H9 (cell line): ENCODE data around the gene CYP2C18. TPM values are rescaled to one million over a fixed set of nuclear protein-coding genes. Genes with fewer than 3 reads are reported as not detected.
"Not testable (repeated sequence)": the region's sequence is repeated elsewhere in the genome, so short reads cannot be mapped to it uniquely, and the experiment has no call there.

Experiments
- DNase-seq: peaks from one replicate; pipeline ENCODE4 v3.0.0-alpha.2; 2017
- H2AFZ ChIP-seq: one replicate; pipeline ENCODE4 v1.6.1; 2013; ENCODE audit warnings: mild to moderate bottlenecking, low read length, control low read depth, moderate library complexity
- H2AK5ac ChIP-seq: 2 replicates; pipeline ENCODE4 v1.6.1; 2013; ENCODE audit warnings: low read length, control low read depth, mixed read lengths; ENCODE audit not compliant: insufficient read length
- H2BK120ac ChIP-seq: one replicate; pipeline ENCODE4 v1.6.1; 2013; ENCODE audit warnings: low read depth, mild to moderate bottlenecking, low read length, control low read depth, inconsistent platforms; ENCODE audit not compliant: poor library complexity, severe bottlenecking
- H2BK12ac ChIP-seq: 2 replicates; pipeline ENCODE4 v1.6.1; 2013; ENCODE audit warnings: low read length, control low read depth, mixed read lengths, low read depth; ENCODE audit not compliant: insufficient read length
- H2BK15ac ChIP-seq: 2 replicates; pipeline ENCODE4 v1.6.1; 2013; ENCODE audit warnings: low read depth, low read length, control low read depth
- H2BK20ac ChIP-seq: one replicate; pipeline ENCODE4 v1.6.1; 2013; ENCODE audit warnings: low read depth, mild to moderate bottlenecking, low read length, control low read depth, inconsistent platforms; ENCODE audit not compliant: poor library complexity, severe bottlenecking
- H2BK5ac ChIP-seq: 2 replicates; pipeline ENCODE4 v1.6.1; 2013; ENCODE audit warnings: low read length, control low read depth, mixed read lengths; ENCODE audit not compliant: insufficient read length
- H3K14ac ChIP-seq: 2 replicates; pipeline ENCODE4 v1.6.1; 2013; ENCODE audit warnings: low read length, control low read depth; ENCODE audit not compliant: insufficient read depth
- H3K18ac ChIP-seq: 2 replicates; pipeline ENCODE4 v1.6.1; 2013; ENCODE audit warnings: low read depth, mild to moderate bottlenecking, mixed read lengths, low read length, control low read depth; ENCODE audit not compliant: insufficient read length
- H3K23ac ChIP-seq: 2 replicates; pipeline ENCODE4 v1.6.1; 2013; ENCODE audit warnings: low read length, control low read depth, mixed read lengths, low read depth; ENCODE audit not compliant: insufficient read length
- H3K23me2 ChIP-seq: 2 replicates; pipeline ENCODE4 v1.6.1; 2013; ENCODE audit warnings: low read depth, mild to moderate bottlenecking, mixed read lengths, low read length, control low read depth; ENCODE audit not compliant: insufficient read length, poor library complexity, severe bottlenecking
- H3K27ac ChIP-seq: 2 replicates; pipeline ENCODE4 v1.5.1; 2013; ENCODE audit warnings: low read length, control low read depth, mixed read lengths, low read depth; ENCODE audit not compliant: insufficient read length
- H3K27me3 ChIP-seq: 2 replicates; pipeline ENCODE4 v1.6.1; 2013; ENCODE audit warnings: low read length, control low read depth, inconsistent platforms; ENCODE audit not compliant: insufficient read depth
- H3K4ac ChIP-seq: 2 replicates; pipeline ENCODE4 v1.6.1; 2013; ENCODE audit warnings: low read depth, mild to moderate bottlenecking, control low read depth, inconsistent platforms, low read length, moderate library complexity
- H3K4me1 ChIP-seq: 2 replicates; pipeline ENCODE4 v1.6.1; 2013; ENCODE audit warnings: low read length, control low read depth, inconsistent platforms; ENCODE audit not compliant: insufficient read depth
- H3K4me2 ChIP-seq: 2 replicates; pipeline ENCODE4 v1.6.1; 2013; ENCODE audit warnings: low read length, control low read depth, mixed read lengths; ENCODE audit not compliant: insufficient read length, insufficient read depth
- H3K56ac ChIP-seq: 2 replicates; pipeline ENCODE4 v1.6.1; 2013; ENCODE audit warnings: low read depth, mild to moderate bottlenecking, mixed read lengths, low read length, control low read depth; ENCODE audit not compliant: insufficient read length
- H3K79me1 ChIP-seq: 2 replicates; pipeline ENCODE4 v1.6.1; 2013; ENCODE audit warnings: low read depth, mild to moderate bottlenecking, moderate library complexity, low read length, control low read depth, inconsistent platforms; ENCODE audit not compliant: insufficient read depth, poor library complexity, severe bottlenecking
- H3K79me2 ChIP-seq: 2 replicates; pipeline ENCODE4 v1.6.1; 2013; ENCODE audit warnings: low read length, control low read depth, inconsistent platforms; ENCODE audit not compliant: insufficient read depth
- H3K9ac ChIP-seq: 2 replicates; pipeline ENCODE4 v1.6.1; 2013; ENCODE audit warnings: low read length, control low read depth, mixed read lengths; ENCODE audit not compliant: insufficient read length; ENCODE audit errors: extremely low read depth
- H3K9me3 ChIP-seq: one replicate; pipeline ENCODE4 v1.6.1; 2013; ENCODE audit warnings: low read depth, low read length, inconsistent platforms; ENCODE audit not compliant: control insufficient read depth
- H3T11ph ChIP-seq: one replicate; pipeline ENCODE4 v1.6.1; 2013; ENCODE audit warnings: mild to moderate bottlenecking, low read length, control low read depth, inconsistent platforms
- H4K20me1 ChIP-seq: one replicate; pipeline ENCODE4 v1.6.1; 2013; ENCODE audit not compliant: control insufficient read depth, insufficient read length, insufficient read depth
- H4K5ac ChIP-seq: 2 replicates; pipeline ENCODE4 v1.6.1; 2013; ENCODE audit warnings: low read depth, mild to moderate bottlenecking, mixed read lengths, low read length, control low read depth; ENCODE audit not compliant: insufficient read length
- H4K8ac ChIP-seq: replicated peaks from 2 replicates; pipeline ENCODE4 v1.6.1; 2013; ENCODE audit warnings: low read length, control low read depth, mixed read lengths, low read depth; ENCODE audit not compliant: insufficient read length
- H4K91ac ChIP-seq: 2 replicates; pipeline ENCODE4 v1.6.1; 2013; ENCODE audit warnings: low read depth, mild to moderate bottlenecking, moderate library complexity, mixed read lengths, low read length, control low read depth; ENCODE audit not compliant: insufficient read length
- H3K27ac Mint-ChIP-seq, 3 experiments: 2 replicates in 2 of 3; 3 replicates in 1 of 3; pipeline ENCODE4 v1.8.0; 2020 to 2021; ENCODE audit warnings: mixed read lengths in 3 of 3, mild to moderate bottlenecking in 1 of 3, moderate library complexity in 1 of 3
- H3K27me3 Mint-ChIP-seq: 2 replicates; pipeline ENCODE4 v1.8.0; 2021; ENCODE audit warnings: low read depth, mild to moderate bottlenecking, moderate library complexity, mixed read lengths
- H3K36me3 Mint-ChIP-seq, 3 experiments: 2 replicates in 2 of 3; 3 replicates in 1 of 3; pipeline ENCODE4 v1.8.0; 2020 to 2021; ENCODE audit warnings: low read depth in 3 of 3, mixed read lengths in 3 of 3; ENCODE audit not compliant: insufficient read depth in 1 of 3
- H3K4me1 Mint-ChIP-seq, 2 experiments: 2 replicates each; pipeline ENCODE4 v1.8.0; 2020; ENCODE audit warnings: mixed read lengths in 2 of 2
- H3K4me3 Mint-ChIP-seq, 2 experiments: 2 replicates in 1 of 2; 3 replicates in 1 of 2; pipeline ENCODE4 v1.8.0; 2020 to 2021; ENCODE audit warnings: mild to moderate bottlenecking in 2 of 2, mixed read lengths in 2 of 2, moderate library complexity in 1 of 2
- H3K9me3 Mint-ChIP-seq, 2 experiments: 2 replicates in 1 of 2; 3 replicates in 1 of 2; pipeline ENCODE4 v1.8.0; 2020; ENCODE audit warnings: mild to moderate bottlenecking in 2 of 2, mixed read lengths in 2 of 2, moderate library complexity in 1 of 2
- WGBS: extraction: QIAGEN DNeasy Blood & Tissue Kit; methylation state at CpG from one replicate; pipeline ENCODE4 v1.1.7; 2013; ENCODE audit warnings: missing lambda C conversion rate, low lambda C conversion rate, mixed read lengths; ENCODE audit not compliant: insufficient read length; ENCODE audit errors: extremely low coverage; 5-methylcytosine and 5-hydroxymethylcytosine counted together
- total RNA-seq: library from RNA; stranded (reverse); gene quantifications from 2 replicates; pipeline ENCODE4 v1.2.1, GENCODE V29; 2021
- TF ChIP-seq, protein P1 (sequence below): fragments of 200-600 bp; sonication (generic); conservative IDR thresholded peaks from 3 replicates; pipeline ENCODE4 v1.8.0; 2021; ENCODE audit warnings: antibody characterized with exemption, mild to moderate bottlenecking

The CYP2C18 gene
- total RNA-seq, 1 experiment from 2014 or later: 0.09 TPM

DNA sequence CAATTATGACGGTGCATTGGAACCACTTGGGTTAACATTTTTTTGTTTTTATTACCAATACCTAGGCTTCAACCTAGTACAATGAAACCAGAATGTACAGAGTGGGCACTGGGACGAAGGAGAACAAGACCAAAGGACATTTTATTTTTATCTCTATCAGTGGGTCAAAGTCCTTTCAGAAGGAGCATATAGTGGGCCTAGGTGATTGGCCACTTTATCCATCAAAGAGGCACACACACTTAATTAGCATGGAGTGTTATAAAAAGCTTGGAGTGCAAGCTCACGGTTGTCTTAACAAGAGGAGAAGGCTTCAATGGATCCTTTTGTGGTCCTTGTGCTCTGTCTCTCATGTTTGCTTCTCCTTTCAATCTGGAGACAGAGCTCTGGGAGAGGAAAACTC is 78.9 kb downstream of the CYP2C18 start, which contains the start of gene CYP2C19:
Gene CYP2C19, plus strand, starts transcription at position 289 of the 400 bp plus-strand sequence. Its CDS starts 25 bp downstream, at position 314.
- H3K27ac Mint-ChIP-seq: no peak within 1 kb of the TSS
- no peaks in the 10 kb centered on the region for H3K79me2 ChIP-seq
- no peak for DNase-seq

DNA sequence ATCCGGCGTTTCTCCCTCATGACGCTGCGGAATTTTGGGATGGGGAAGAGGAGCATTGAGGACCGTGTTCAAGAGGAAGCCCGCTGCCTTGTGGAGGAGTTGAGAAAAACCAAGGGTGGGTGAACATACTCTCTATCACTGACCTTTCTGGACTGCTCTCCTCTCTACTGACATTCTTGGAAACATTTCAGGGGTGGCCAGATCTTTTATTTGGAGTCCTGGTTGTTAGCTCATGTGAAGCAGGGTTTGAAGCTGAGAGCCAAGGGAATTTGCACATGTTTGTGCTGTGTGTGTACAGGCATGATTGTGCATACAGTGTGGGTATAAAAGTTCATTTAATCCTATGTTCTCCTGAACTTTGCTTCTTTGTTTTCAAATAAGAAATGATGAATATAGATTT is 91.9 kb downstream of the CYP2C18 start:
- not testable (repeated sequence) for H3K4me3 Mint-ChIP-seq

More for the DNA sequence above, 78.9 kb downstream of the CYP2C18 start, which contains the start of gene CYP2C19:
- H3T11ph ChIP-seq: no peak within 1 kb of the TSS
- Mint-ChIP-seq H3K27me3 (no peaks in the 10 kb centered on the region), H3K36me3 (peaks cover 0 to 2% (median 0%) of the 10 kb centered on the region in 3 experiments; a peak in 1 of 7 replicates), H3K4me3 (no peak within 1 kb of the TSS), H3K9me3 (peaks cover 0 to 6% of the 10 kb centered on the region in 2 experiments; a peak in 3 of 5 replicates), H3K4me1 (peaks cover 4 to 5% of the 10 kb centered on the region in 2 experiments; a peak in 3 of 4 replicates)
- no peak within 1 kb of the TSS for H3K9ac ChIP-seq
- H3K79me1 ChIP-seq: no peaks in the 10 kb centered on the region
- no peak within 1 kb of the TSS for H3K4ac ChIP-seq
- no peak within 1 kb of the TSS for H4K91ac ChIP-seq
- no peak within 1 kb of the TSS for H3K18ac ChIP-seq
- no peak within 1 kb of the TSS for H3K27ac ChIP-seq
- H3K23me2 ChIP-seq: no peaks in the 10 kb centered on the region
- H3K4me2 ChIP-seq: no peak within 1 kb of the TSS
- H3K27me3 ChIP-seq: no peaks in the 10 kb centered on the region
- H4K5ac ChIP-seq: no peak within 1 kb of the TSS
- H2BK120ac ChIP-seq: no peak within 1 kb of the TSS
- peaks cover 3% of the 10 kb centered on the region; the same call in 1 of the 2 replicates for H3K4me1 ChIP-seq
- no peak within 1 kb of the TSS for H4K8ac ChIP-seq
- H2AFZ ChIP-seq: no peak within 1 kb of the TSS
- H2BK12ac ChIP-seq: no peak within 1 kb of the TSS
- no peak within 1 kb of the TSS for H3K56ac ChIP-seq
- H3K23ac ChIP-seq: no peak within 1 kb of the TSS
- no peak within 1 kb of the TSS for H3K14ac ChIP-seq
- no peak within 1 kb of the TSS for H2BK15ac ChIP-seq
- H3K9me3 ChIP-seq: no peaks in the 10 kb centered on the region
- no peak within 1 kb of the TSS for H2AK5ac ChIP-seq
- H2BK5ac ChIP-seq: no peak within 1 kb of the TSS
- TF ChIP-seq, protein P1, sequence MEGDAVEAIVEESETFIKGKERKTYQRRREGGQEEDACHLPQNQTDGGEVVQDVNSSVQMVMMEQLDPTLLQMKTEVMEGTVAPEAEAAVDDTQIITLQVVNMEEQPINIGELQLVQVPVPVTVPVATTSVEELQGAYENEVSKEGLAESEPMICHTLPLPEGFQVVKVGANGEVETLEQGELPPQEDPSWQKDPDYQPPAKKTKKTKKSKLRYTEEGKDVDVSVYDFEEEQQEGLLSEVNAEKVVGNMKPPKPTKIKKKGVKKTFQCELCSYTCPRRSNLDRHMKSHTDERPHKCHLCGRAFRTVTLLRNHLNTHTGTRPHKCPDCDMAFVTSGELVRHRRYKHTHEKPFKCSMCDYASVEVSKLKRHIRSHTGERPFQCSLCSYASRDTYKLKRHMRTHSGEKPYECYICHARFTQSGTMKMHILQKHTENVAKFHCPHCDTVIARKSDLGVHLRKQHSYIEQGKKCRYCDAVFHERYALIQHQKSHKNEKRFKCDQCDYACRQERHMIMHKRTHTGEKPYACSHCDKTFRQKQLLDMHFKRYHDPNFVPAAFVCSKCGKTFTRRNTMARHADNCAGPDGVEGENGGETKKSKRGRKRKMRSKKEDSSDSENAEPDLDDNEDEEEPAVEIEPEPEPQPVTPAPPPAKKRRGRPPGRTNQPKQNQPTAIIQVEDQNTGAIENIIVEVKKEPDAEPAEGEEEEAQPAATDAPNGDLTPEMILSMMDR: no peak
- H2BK20ac ChIP-seq: no peak within 1 kb of the TSS
- H4K20me1 ChIP-seq: no peaks in the 10 kb centered on the region
- no CpG with 5 or more reads among the region's 3 CpGs for whole genome bisulfite sequencing

More for the DNA sequence above, 91.9 kb downstream of the CYP2C18 start:
- not testable (repeated sequence) for DNase-seq, H4K5ac ChIP-seq, H3K23me2 ChIP-seq, H3K23ac ChIP-seq, H3K14ac ChIP-seq, H2BK5ac ChIP-seq, H2BK15ac ChIP-seq, H4K8ac ChIP-seq, H4K91ac ChIP-seq, H3K56ac ChIP-seq, H4K20me1 ChIP-seq, H3K9me3 ChIP-seq, H2AK5ac ChIP-seq, H3K27me3 ChIP-seq, H3T11ph ChIP-seq, H3K4me2 ChIP-seq, H3K36me3 Mint-ChIP-seq, H3K4me1 Mint-ChIP-seq, H3K27ac ChIP-seq, H2BK12ac ChIP-seq, H3K27ac Mint-ChIP-seq, H3K4me1 ChIP-seq, H3K79me2 ChIP-seq, H3K4ac ChIP-seq, H3K79me1 ChIP-seq, H2AFZ ChIP-seq, H3K18ac ChIP-seq, H2BK120ac ChIP-seq, H2BK20ac ChIP-seq, H3K9ac ChIP-seq, H3K27me3 Mint-ChIP-seq
- peaks cover 9 to 12% of the 10 kb centered on the region in 2 experiments for H3K9me3 Mint-ChIP-seq
- WGBS: no CpG with 5 or more reads among the region's 6 CpGs
